Measurements from ENCODE around the gene ST7. TPM values are rescaled to one million over a fixed set of nuclear protein-coding genes. Genes with fewer than 3 reads are reported as not detected.
"Not testable (repeated sequence)": the region's sequence is repeated elsewhere in the genome, so short reads cannot be mapped to it uniquely, and the experiment has no call there.

ST7 gene
- polyA plus RNA-seq, 1 donor (not counting 4 experiments of a cell fraction or from before 2014, with no cell fraction given), result 16.9 TPM

DNA sequence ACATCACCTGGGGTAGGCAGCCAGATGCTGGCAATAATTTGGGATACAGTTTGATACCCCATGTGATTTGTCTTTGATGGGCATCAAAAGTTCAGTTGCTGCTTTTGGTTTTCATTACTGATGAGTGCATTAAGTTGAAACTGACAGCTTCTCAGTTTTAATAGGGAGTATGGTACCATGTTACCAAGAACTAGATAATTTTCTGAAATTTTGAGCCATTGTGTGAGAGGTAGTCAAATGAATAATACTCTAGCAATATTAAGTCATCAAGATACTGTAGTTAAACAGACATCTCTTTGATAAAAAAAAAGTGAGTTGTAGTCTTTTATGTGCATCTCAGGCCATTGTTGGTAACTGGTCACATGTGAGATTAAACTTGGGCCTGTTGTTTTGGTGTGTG lies 71.5 kb downstream of the ST7 start:
- Histone ChIP-seq H2AFZ (ENCODE audit: control insufficient read depth, low read length) (no peak overlapping the region), H3K79me2 (ENCODE audit: control insufficient read depth, insufficient read depth, low read length) (peaks cover 5% of the 10 kb centered on the region), H3K9me3 (ENCODE audit: control insufficient read depth, low read depth, low read length) (no peaks in the 10 kb centered on the region), H3K27ac (ENCODE audit: control insufficient read depth, insufficient read depth, low read length) (no peak overlapping the region), H3K9me1 (ENCODE audit: control insufficient read depth, extremely low read depth, insufficient read depth, low read length) (no peaks in the 10 kb centered on the region), H3K4me2 (ENCODE audit: control insufficient read depth, extremely low read depth, insufficient read depth, low read depth, low read length) (no peak overlapping the region), H3K27me3 (ENCODE audit: control insufficient read depth, extremely low read depth, insufficient read depth, low read length) (no peaks in the 10 kb centered on the region), H4K20me1 (ENCODE audit: control insufficient read depth, extremely low read depth, insufficient read depth, low read length) (no peaks in the 10 kb centered on the region), H3K9ac (ENCODE audit: control insufficient read depth, extremely low read depth, insufficient read depth, low read length) (no peak overlapping the region), H3K36me3 (ENCODE audit: control insufficient read depth in 2 of 2, extremely low read depth in 1 of 2, insufficient read depth in 2 of 2, low read length in 2 of 2) (no peaks in the 10 kb centered on the region), H3K4me3 (ENCODE audit: control insufficient read depth in 2 of 3, extremely low read depth in 1 of 3, insufficient read depth in 2 of 3, low read depth in 1 of 3, low read length in 3 of 3) (no peak overlapping the region), H3K4me1 (ENCODE audit: control insufficient read depth, extremely low read depth, insufficient read depth, low read length) (peaks cover 8% of the 10 kb centered on the region)
- dilution Hi-C loops (cut with MboI; ENCODE audit: extremely low pct_ligation_motif_present, low sequenced_read_pairs), result no loop called here
- FAIRE-seq (no peak), DNase-seq (ENCODE audit: low read depth, low spot score) (no peak)
- TF ChIP-seq, protein P1, sequence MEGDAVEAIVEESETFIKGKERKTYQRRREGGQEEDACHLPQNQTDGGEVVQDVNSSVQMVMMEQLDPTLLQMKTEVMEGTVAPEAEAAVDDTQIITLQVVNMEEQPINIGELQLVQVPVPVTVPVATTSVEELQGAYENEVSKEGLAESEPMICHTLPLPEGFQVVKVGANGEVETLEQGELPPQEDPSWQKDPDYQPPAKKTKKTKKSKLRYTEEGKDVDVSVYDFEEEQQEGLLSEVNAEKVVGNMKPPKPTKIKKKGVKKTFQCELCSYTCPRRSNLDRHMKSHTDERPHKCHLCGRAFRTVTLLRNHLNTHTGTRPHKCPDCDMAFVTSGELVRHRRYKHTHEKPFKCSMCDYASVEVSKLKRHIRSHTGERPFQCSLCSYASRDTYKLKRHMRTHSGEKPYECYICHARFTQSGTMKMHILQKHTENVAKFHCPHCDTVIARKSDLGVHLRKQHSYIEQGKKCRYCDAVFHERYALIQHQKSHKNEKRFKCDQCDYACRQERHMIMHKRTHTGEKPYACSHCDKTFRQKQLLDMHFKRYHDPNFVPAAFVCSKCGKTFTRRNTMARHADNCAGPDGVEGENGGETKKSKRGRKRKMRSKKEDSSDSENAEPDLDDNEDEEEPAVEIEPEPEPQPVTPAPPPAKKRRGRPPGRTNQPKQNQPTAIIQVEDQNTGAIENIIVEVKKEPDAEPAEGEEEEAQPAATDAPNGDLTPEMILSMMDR (optimal IDR thresholded peaks at IDR 0.05 in 1 of 3, IDR thresholded peaks at IDR 0.05 in 1 of 3, conservative IDR thresholded peaks at IDR 0.05 in 1 of 3; ENCODE audit: extremely low read depth in 1 of 3, insufficient read depth in 2 of 3, low read length in 3 of 3), result no peak
- no peak for TF ChIP-seq EZH2 (IDR thresholded peaks at IDR 0.05; ENCODE audit: low read length)

DNA sequence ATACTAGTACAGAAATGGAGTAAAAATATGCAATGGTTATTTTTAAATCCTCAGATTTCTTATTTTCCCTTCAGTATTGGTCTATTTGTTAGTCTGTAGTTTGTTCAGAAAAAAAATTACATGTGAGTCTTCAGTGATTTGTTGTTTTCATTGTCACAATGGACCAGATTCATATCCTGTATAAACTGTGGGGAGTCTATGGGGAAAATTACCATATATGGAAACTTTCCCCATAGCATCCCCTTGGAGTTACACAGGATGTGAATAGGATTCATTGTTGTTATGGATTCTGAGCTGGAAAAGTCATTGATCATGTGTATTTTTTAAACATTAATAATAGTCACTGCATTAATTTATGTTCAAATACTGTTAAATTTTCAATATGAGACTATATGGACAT lies 72.6 kb downstream of the ST7 start:
- no peak overlapping the region for H3K9ac ChIP-seq (ENCODE audit: control insufficient read depth, extremely low read depth, insufficient read depth, low read length)
- no peaks in the 10 kb centered on the region for H4K20me1 ChIP-seq (ENCODE audit: control insufficient read depth, extremely low read depth, insufficient read depth, low read length)
- H3K27ac ChIP-seq (ENCODE audit: control insufficient read depth, insufficient read depth, low read length), result no peak overlapping the region
- H3K4me1 ChIP-seq (ENCODE audit: control insufficient read depth, extremely low read depth, insufficient read depth, low read length), result no peaks in the 10 kb centered on the region
- FAIRE-seq (no peak), DNase-seq (ENCODE audit: low read depth, low spot score) (no peak)
- no peak overlapping the region for H3K4me3 ChIP-seq (ENCODE audit: control insufficient read depth in 2 of 3, extremely low read depth in 1 of 3, insufficient read depth in 2 of 3, low read depth in 1 of 3, low read length in 3 of 3)
- H2AFZ ChIP-seq (ENCODE audit: control insufficient read depth, low read length), result no peak overlapping the region
- no peak overlapping the region for H3K4me2 ChIP-seq (ENCODE audit: control insufficient read depth, extremely low read depth, insufficient read depth, low read depth, low read length)
- H3K9me3 ChIP-seq (ENCODE audit: control insufficient read depth, low read depth, low read length), result no peaks in the 10 kb centered on the region
- H3K9me1 ChIP-seq (ENCODE audit: control insufficient read depth, extremely low read depth, insufficient read depth, low read length), result no peaks in the 10 kb centered on the region
- no peaks in the 10 kb centered on the region for H3K27me3 ChIP-seq (ENCODE audit: control insufficient read depth, extremely low read depth, insufficient read depth, low read length)
- no peaks in the 10 kb centered on the region for H3K36me3 ChIP-seq (ENCODE audit: control insufficient read depth in 2 of 2, extremely low read depth in 1 of 2, insufficient read depth in 2 of 2, low read length in 2 of 2)
- dilution Hi-C loops (cut with MboI; ENCODE audit: extremely low pct_ligation_motif_present, low sequenced_read_pairs), result no loop called here
- H3K79me2 ChIP-seq (ENCODE audit: control insufficient read depth, insufficient read depth, low read length), result peaks cover 5% of the 10 kb centered on the region
- TF ChIP-seq, protein P1 (optimal IDR thresholded peaks at IDR 0.05 in 1 of 3, IDR thresholded peaks at IDR 0.05 in 1 of 3, conservative IDR thresholded peaks at IDR 0.05 in 1 of 3; ENCODE audit: extremely low read depth in 1 of 3, insufficient read depth in 2 of 3, low read length in 3 of 3), result no peak
- TF ChIP-seq EZH2 (IDR thresholded peaks at IDR 0.05; ENCODE audit: low read length), result no peak

DNA sequence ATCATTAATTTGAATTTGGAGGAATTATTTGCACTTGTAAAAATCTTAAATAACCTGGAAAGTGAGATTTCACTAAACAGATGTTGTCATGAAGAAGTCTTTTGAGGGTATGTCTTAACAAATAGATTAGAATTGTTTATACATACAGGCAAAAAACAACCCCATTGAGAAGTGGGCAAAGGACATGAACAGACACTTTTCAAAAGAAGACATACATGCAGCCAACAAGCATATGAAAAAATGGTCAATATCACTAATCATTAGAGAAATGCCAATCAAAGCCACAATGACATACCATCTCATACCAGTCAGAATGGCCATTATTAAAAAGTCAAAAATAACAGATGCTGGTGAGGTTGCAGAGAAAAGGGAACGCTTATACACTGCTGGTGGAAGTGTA lies 77.0 kb downstream of the ST7 start:
- H3K9me3 ChIP-seq (ENCODE audit: control insufficient read depth, low read depth, low read length); H2AFZ ChIP-seq (ENCODE audit: control insufficient read depth, low read length); H3K9ac ChIP-seq (ENCODE audit: control insufficient read depth, extremely low read depth, insufficient read depth, low read length); H3K27ac ChIP-seq (ENCODE audit: control insufficient read depth, insufficient read depth, low read length); H3K9me1 ChIP-seq (ENCODE audit: control insufficient read depth, extremely low read depth, insufficient read depth, low read length); H3K36me3 ChIP-seq (ENCODE audit: control insufficient read depth in 2 of 2, extremely low read depth in 1 of 2, insufficient read depth in 2 of 2, low read length in 2 of 2); H3K4me3 ChIP-seq (ENCODE audit: control insufficient read depth in 2 of 3, extremely low read depth in 1 of 3, insufficient read depth in 2 of 3, low read depth in 1 of 3, low read length in 3 of 3); FAIRE-seq; H3K79me2 ChIP-seq (ENCODE audit: control insufficient read depth, insufficient read depth, low read length); H3K4me2 ChIP-seq (ENCODE audit: control insufficient read depth, extremely low read depth, insufficient read depth, low read depth, low read length); H3K27me3 ChIP-seq (ENCODE audit: control insufficient read depth, extremely low read depth, insufficient read depth, low read length); dilution Hi-C loops (cut with MboI; ENCODE audit: extremely low pct_ligation_motif_present, low sequenced_read_pairs); DNase-seq (ENCODE audit: low read depth, low spot score); H3K4me1 ChIP-seq (ENCODE audit: control insufficient read depth, extremely low read depth, insufficient read depth, low read length); H4K20me1 ChIP-seq (ENCODE audit: control insufficient read depth, extremely low read depth, insufficient read depth, low read length): not testable (repeated sequence)

DNA sequence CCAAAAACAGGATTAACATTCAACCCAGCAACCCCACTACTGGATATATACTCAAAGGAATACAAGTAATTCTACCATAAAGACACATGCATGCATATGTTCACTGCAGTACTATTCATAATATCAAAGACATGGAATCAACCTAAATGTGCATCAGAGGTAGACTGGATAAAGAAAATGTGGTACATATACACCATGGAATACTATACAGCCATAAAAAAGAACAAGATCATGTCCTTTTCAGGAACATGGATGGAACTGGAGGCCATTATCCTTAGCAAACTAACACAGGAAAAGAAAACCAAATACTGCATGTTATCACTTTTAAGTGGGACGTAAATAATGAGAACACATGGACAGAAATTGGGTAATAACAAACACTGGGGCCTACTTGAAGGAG lies 77.5 kb downstream of the ST7 start:
- H3K36me3 ChIP-seq (ENCODE audit: control insufficient read depth in 2 of 2, extremely low read depth in 1 of 2, insufficient read depth in 2 of 2, low read length in 2 of 2); DNase-seq (ENCODE audit: low read depth, low spot score); H3K79me2 ChIP-seq (ENCODE audit: control insufficient read depth, insufficient read depth, low read length); H3K4me3 ChIP-seq (ENCODE audit: control insufficient read depth in 2 of 3, extremely low read depth in 1 of 3, insufficient read depth in 2 of 3, low read depth in 1 of 3, low read length in 3 of 3); H4K20me1 ChIP-seq (ENCODE audit: control insufficient read depth, extremely low read depth, insufficient read depth, low read length); H3K27ac ChIP-seq (ENCODE audit: control insufficient read depth, insufficient read depth, low read length); H3K9me3 ChIP-seq (ENCODE audit: control insufficient read depth, low read depth, low read length); H3K4me1 ChIP-seq (ENCODE audit: control insufficient read depth, extremely low read depth, insufficient read depth, low read length); H2AFZ ChIP-seq (ENCODE audit: control insufficient read depth, low read length); H3K9me1 ChIP-seq (ENCODE audit: control insufficient read depth, extremely low read depth, insufficient read depth, low read length); FAIRE-seq; H3K4me2 ChIP-seq (ENCODE audit: control insufficient read depth, extremely low read depth, insufficient read depth, low read depth, low read length); dilution Hi-C loops (cut with MboI; ENCODE audit: extremely low pct_ligation_motif_present, low sequenced_read_pairs); H3K27me3 ChIP-seq (ENCODE audit: control insufficient read depth, extremely low read depth, insufficient read depth, low read length); H3K9ac ChIP-seq (ENCODE audit: control insufficient read depth, extremely low read depth, insufficient read depth, low read length): not testable (repeated sequence)
